ENCODE results near the gene KCNMA1.

- no peak for TF ChIP-seq CTCF (IDR thresholded peaks at IDR 0.05; ENCODE audit: poor library complexity, severe bottlenecking)
- no peak for TF ChIP-seq REST (IDR thresholded peaks at IDR 0.05; ENCODE audit: borderline replicate concordance)
- no peak for TF ChIP-seq POLR2AphosphoS5 (IDR thresholded peaks at IDR 0.05)
- TF ChIP-seq MXI1 (conservative IDR thresholded peaks at IDR 0.05; ENCODE audit: poor library complexity, severe bottlenecking) = no peak
- no peak for TF ChIP-seq EZH2 (IDR thresholded peaks at IDR 0.05; ENCODE audit: borderline replicate concordance, insufficient read depth, low read length, poor library complexity, severe bottlenecking)
- no peak for TF ChIP-seq SMC3 (conservative IDR thresholded peaks at IDR 0.05; ENCODE audit: poor library complexity)
- TF ChIP-seq RAD21 (conservative IDR thresholded peaks at IDR 0.05) = no peak
- no peak for TF ChIP-seq TAF1 (IDR thresholded peaks at IDR 0.05; ENCODE audit: low read depth)
Observed at GRCh38 chr10:77597560-77597959, 40.0 kb downstream of the KCNMA1 start.

Measured in neural cell (in vitro differentiated cells).